HepG2 (cell line): Measurements from ENCODE around the gene SDCCAG8. TPM values are rescaled to one million over a fixed set of nuclear protein-coding genes. Genes with fewer than 3 reads are reported as not detected.

ENCODE experiments used
- ATAC-seq: fragments of 200-7000 bp; cut with Tn5 transposase; 3 replicates; pipeline ENCODE4 v1.9.1; 2020; ENCODE audit warnings: mild to moderate bottlenecking, moderate library complexity
- BruUV-seq: library from RNA; stranded (reverse); fragments of 400-500 nt; replicated peaks from 2 replicates; lab custom pipeline; 2021; lab: Mats Ljungman, UMichigan
- CTCF ChIA-PET: fragments of 300-600 bp; formaldehyde crosslinking; extraction: SDS; loops from one replicate; lab custom pipeline; 2021; ENCODE audit warnings: low total read pairs, inconsistent platforms, low intra/inter-chr PET ratio; lab: Yijun Ruan, JAX
- POLR2A ChIA-PET: fragments of 350-600 bp; sonication (Branson Sonifier 250); formaldehyde crosslinking; loops from one replicate; lab custom pipeline; 2020; ENCODE audit warnings: antibody characterized with exemption, inconsistent platforms; lab: Yijun Ruan, JAX
- DNase-seq: peaks from one replicate; pipeline ENCODE4 v3.0.0-alpha.2; 2015; ENCODE audit warnings: low spot score
- FAIRE-seq: peaks from 3 replicates; lab custom pipeline; 2011; peaks lifted over from hg19 to GRCh38; lab: Jason Lieb, UNC
- H2AFZ ChIP-seq: one replicate; pipeline ENCODE4 v1.6.1; 2011; ENCODE audit warnings: low read length, inconsistent platforms
- H3K27ac ChIP-seq: fragments of 300-600 bp; 3 replicates; pipeline ENCODE4 v1.8.0; 2011; ENCODE audit warnings: mixed run types, mild to moderate bottlenecking, mixed read lengths, low read length, inconsistent platforms; ENCODE audit not compliant: insufficient read depth; ENCODE audit errors: extremely low read length
- H3K27me3 ChIP-seq, 2 experiments: fragments of 200-600 bp in 1 of 2; 2 replicates in 1 of 2; 3 replicates in 1 of 2; pipeline versions ENCODE4 v1.6.0 to v1.8.0; 2011; ENCODE audit warnings: low read length in 2 of 2, mild to moderate bottlenecking in 2 of 2, moderate library complexity in 2 of 2, inconsistent platforms in 1 of 2; ENCODE audit not compliant: insufficient read depth in 2 of 2, control insufficient read depth in 1 of 2
- H3K36me3 ChIP-seq, 2 experiments: fragments of 200-600 bp in 1 of 2; replicated peaks in 1 of 2; 2 replicates in 1 of 2; 3 replicates in 1 of 2; pipeline versions ENCODE4 v1.5.1 to v1.8.0; 2011; ENCODE audit warnings: low read length in 2 of 2, inconsistent platforms in 1 of 2; ENCODE audit not compliant: insufficient read depth in 2 of 2, control insufficient read depth in 1 of 2
- H3K4me1 ChIP-seq: 2 replicates; pipeline ENCODE4 v1.5.1; 2012; ENCODE audit warnings: low read length, inconsistent platforms; ENCODE audit not compliant: insufficient read depth
- H3K4me2 ChIP-seq: 2 replicates; pipeline ENCODE4 v1.6.0; 2011; ENCODE audit warnings: low read depth, low read length, inconsistent platforms
- H3K4me3 ChIP-seq, 3 experiments: fragments of 200-600 bp in 1 of 3; sonication (generic), shearing (Covaris generic) in 1 of 3; replicated peaks in 1 of 3; 2 replicates each; pipeline ENCODE4 v1.5.1; 2011 to 2016; ENCODE audit warnings: low read length in 3 of 3, inconsistent platforms in 2 of 3, low read depth in 2 of 3, mild to moderate bottlenecking in 2 of 3, control low read depth in 1 of 3, mixed read lengths in 1 of 3; ENCODE audit not compliant: insufficient read depth in 1 of 3
- H3K79me2 ChIP-seq: one replicate; pipeline ENCODE4 v1.6.1; 2011; ENCODE audit warnings: low read length, inconsistent platforms; ENCODE audit not compliant: insufficient read depth
- H3K9ac ChIP-seq: 2 replicates; pipeline ENCODE4 v1.6.0; 2011; ENCODE audit warnings: mild to moderate bottlenecking, low read depth, low read length, inconsistent platforms; ENCODE audit not compliant: insufficient read depth
- H3K9me3 ChIP-seq: 2 replicates; pipeline ENCODE4 v1.5.1; 2012; ENCODE audit warnings: mild to moderate bottlenecking, low read length
- H4K20me1 ChIP-seq: 2 replicates; pipeline ENCODE4 v1.6.0; 2011; ENCODE audit warnings: inconsistent platforms, mild to moderate bottlenecking, low read length, moderate library complexity; ENCODE audit not compliant: insufficient read depth
- ARNT2 ChIP-seq: sonication (generic); formaldehyde crosslinking; IDR thresholded peaks from 2 replicates; pipeline ENCODE4 v1.8.0; 2022; ENCODE audit warnings: mild to moderate bottlenecking, low read depth, missing genetic modification reagents, moderate library complexity
- GMEB2 ChIP-seq: IDR thresholded peaks from 2 replicates; pipeline ENCODE4 v1.6.1; 2016; ENCODE audit warnings: missing biosample characterization, missing genetic modification reagents, low read depth
- KDM5B ChIP-seq: sonication (generic); formaldehyde crosslinking; IDR thresholded peaks from 2 replicates; pipeline ENCODE4 v1.4.0; 2020; ENCODE audit warnings: missing genetic modification reagents, mild to moderate bottlenecking, borderline replicate concordance
- NAIF1 ChIP-seq: sonication (generic); formaldehyde crosslinking; IDR thresholded peaks from 2 replicates; pipeline ENCODE4 v1.5.0; 2020; ENCODE audit warnings: mild to moderate bottlenecking, missing genetic modification reagents, borderline replicate concordance
- NRL ChIP-seq: sonication (generic); formaldehyde crosslinking; IDR thresholded peaks from 2 replicates; pipeline ENCODE4 v1.5.0; 2020; ENCODE audit warnings: missing genetic modification reagents, mild to moderate bottlenecking, moderate library complexity, borderline replicate concordance
- PHF20 ChIP-seq: sonication (generic); formaldehyde crosslinking; IDR thresholded peaks from 2 replicates; pipeline ENCODE4 v1.5.0; 2020; ENCODE audit warnings: mild to moderate bottlenecking, missing genetic modification reagents
- PRDM10 ChIP-seq: sonication (generic); formaldehyde crosslinking; IDR thresholded peaks from 2 replicates; pipeline ENCODE4 v1.4.0; 2020; ENCODE audit warnings: low read depth, missing genetic modification reagents
- RELA ChIP-seq: sonication (generic); formaldehyde crosslinking; IDR thresholded peaks from 2 replicates; pipeline ENCODE4 v1.4.0; 2020; ENCODE audit warnings: missing genetic modification reagents
- RNF2 ChIP-seq: fragments of 450-650 bp; conservative IDR thresholded peaks from 2 replicates; pipeline ENCODE4 v1.6.1; 2016; ENCODE audit warnings: low read depth
- SMYD3 ChIP-seq: sonication (generic); formaldehyde crosslinking; IDR thresholded peaks from 2 replicates; pipeline ENCODE4 v1.8.1; 2023; ENCODE audit warnings: mild to moderate bottlenecking, missing genetic modification reagents
- ZKSCAN5 ChIP-seq: sonication (generic); formaldehyde crosslinking; IDR thresholded peaks from 2 replicates; pipeline ENCODE4 v1.5.1; 2020; ENCODE audit warnings: mild to moderate bottlenecking, missing genetic modification reagents
- ZMAT5 ChIP-seq: sonication (generic); formaldehyde crosslinking; IDR thresholded peaks from 2 replicates; pipeline ENCODE4 v1.5.0; 2020; ENCODE audit warnings: mild to moderate bottlenecking, low read depth, missing genetic modification reagents, borderline replicate concordance
- ZNF138 ChIP-seq: sonication (generic); formaldehyde crosslinking; IDR thresholded peaks from 2 replicates; pipeline ENCODE4 v1.5.0; 2020; ENCODE audit warnings: mild to moderate bottlenecking, low read depth, missing genetic modification reagents
- ZNF280B ChIP-seq: sonication (generic); formaldehyde crosslinking; IDR thresholded peaks from 2 replicates; pipeline ENCODE4 v1.5.0; 2020; ENCODE audit warnings: missing genetic modification reagents, mild to moderate bottlenecking, borderline replicate concordance
- WGBS: methylation state at CpG from one replicate; pipeline ENCODE4 v1.1.6; 2017; ENCODE audit warnings: low lambda C conversion rate; 5-methylcytosine and 5-hydroxymethylcytosine counted together
- in situ Hi-C: cut with HindIII; loops from 2 replicates; pipeline ENCODE4 v1.10.0; 2017; ENCODE audit warnings: low pct_unique_long_range_greater_than_20kb; ENCODE audit not compliant: extremely low pct_ligation_motif_present
- intact Hi-C: fragments of 100-400 bp; cut with micrococcal nuclease; formaldehyde crosslinking; loops from one replicate; pipeline ENCODE4 v1.10.0; 2022; ENCODE audit not compliant: unreplicated experiment
- polyA plus RNA-seq, 8 experiments: library from polyadenylated mRNA; depleted of rRNA in 3 of 8; stranded (reverse) in 7 of 8; unstranded in 1 of 8; fragments of >200 nt; fragmentation: Illumina TruSeq in 4 of 8; extraction: Trizol in 4 of 8; gene quantifications; 2 replicates each; pipeline versions ENCODE4 v1.2.1 to v1.2.3, GENCODE V29; 2011 to 2016; ENCODE audit warnings: low read depth in 4 of 8, missing spikeins in 1 of 8, mixed read lengths in 1 of 8; ENCODE audit not compliant: insufficient read depth in 1 of 8
- total RNA-seq, 5 experiments: library from RNA; depleted of rRNA; stranded (reverse); fragments of >200 nt; fragmentation: Illumina TruSeq; extraction: Trizol; gene quantifications; 2 replicates each; pipeline ENCODE4 v1.2.3, GENCODE V29; 2016; ENCODE audit warnings: low read depth in 1 of 5

Gene SDCCAG8
- total and polyA plus RNA-seq, 2 of the 13 experiments (the other 11 are each of a cell fraction or from before 2014, with no cell fraction given), result 9.5 to 13.4 TPM

- no peak for TF ChIP-seq KDM5B (CRISPR knock-in tag)
- TF ChIP-seq RNF2, result no peak
Observed at GRCh38 chr1:243474136-243474881, 218.5 kb downstream of the SDCCAG8 start (continued).

- Histone ChIP-seq H3K27ac (no peak overlapping the region), H4K20me1 (no peaks in the 10 kb centered on the region), H3K4me1 (no peaks in the 10 kb centered on the region), H2AFZ (no peak overlapping the region), H3K9ac (no peak overlapping the region), H3K79me2 (no peaks in the 10 kb centered on the region), H3K36me3 (no peaks in the 10 kb centered on the region), H3K4me3 (no peak overlapping the region), H3K4me2 (no peak overlapping the region), H3K27me3 (no peaks in the 10 kb centered on the region), H3K9me3 (no peaks in the 10 kb centered on the region)
- intact Hi-C loops, result no loop called here
- ChIA-PET POLR2A (no interaction called here), CTCF (no interaction called here)
- FAIRE-seq, result no peak
- WGBS, result 89% methylated on average over 7 of the region's 9 CpGs
- DNase-seq, result no peak
- in situ Hi-C loops, result no loop called here
- ATAC-seq, result no peak
- no TSS peak for BruUV-seq
- no peak for TF ChIP-seq ZNF280B
- TF ChIP-seq RELA (CRISPR knock-in tag), result no peak
- TF ChIP-seq ARNT2 (CRISPR knock-in tag), result no peak
- no peak for TF ChIP-seq NRL (CRISPR knock-in tag)
- TF ChIP-seq NAIF1 (CRISPR knock-in tag), result no peak
- no peak for TF ChIP-seq ZNF138
- no peak for TF ChIP-seq PHF20 (CRISPR knock-in tag)
- no peak for TF ChIP-seq ZMAT5 (CRISPR knock-in tag)
- TF ChIP-seq ZKSCAN5 (CRISPR knock-in tag), result no peak
- no peak for TF ChIP-seq PRDM10 (CRISPR knock-in tag)
- TF ChIP-seq SMYD3 (CRISPR knock-in tag), result no peak
- no peak for TF ChIP-seq GMEB2 (CRISPR knock-in tag)
Observed at GRCh38 chr1:243474906-243475305, 219.1 kb downstream of the SDCCAG8 start.
